HepG2 (cell line): ENCODE data around the gene TEX19. TPM values are rescaled to one million over a fixed set of nuclear protein-coding genes. Genes with fewer than 3 reads are reported as not detected.

ENCODE experiments used
- ATAC-seq: fragments of 200-7000 bp; cut with Tn5 transposase; 3 replicates; pipeline ENCODE4 v1.9.1; 2020; ENCODE audit warnings: mild to moderate bottlenecking, moderate library complexity
- BruUV-seq: library from RNA; stranded (reverse); fragments of 400-500 nt; replicated peaks from 2 replicates; lab custom pipeline; 2021; lab: Mats Ljungman, UMichigan
- CTCF ChIA-PET: fragments of 300-600 bp; formaldehyde crosslinking; extraction: SDS; loops from one replicate; lab custom pipeline; 2021; ENCODE audit warnings: low total read pairs, inconsistent platforms, low intra/inter-chr PET ratio; lab: Yijun Ruan, JAX
- POLR2A ChIA-PET: fragments of 350-600 bp; sonication (Branson Sonifier 250); formaldehyde crosslinking; loops from one replicate; lab custom pipeline; 2020; ENCODE audit warnings: antibody characterized with exemption, inconsistent platforms; lab: Yijun Ruan, JAX
- DNase-seq: peaks from one replicate; pipeline ENCODE4 v3.0.0-alpha.2; 2015; ENCODE audit warnings: low spot score
- FAIRE-seq: peaks from 3 replicates; lab custom pipeline; 2011; peaks lifted over from hg19 to GRCh38; lab: Jason Lieb, UNC
- H2AFZ ChIP-seq: one replicate; pipeline ENCODE4 v1.6.1; 2011; ENCODE audit warnings: low read length, inconsistent platforms
- H3K27ac ChIP-seq: fragments of 300-600 bp; 3 replicates; pipeline ENCODE4 v1.8.0; 2011; ENCODE audit warnings: mixed run types, mild to moderate bottlenecking, mixed read lengths, low read length, inconsistent platforms; ENCODE audit not compliant: insufficient read depth; ENCODE audit errors: extremely low read length
- H3K27me3 ChIP-seq, 2 experiments: fragments of 200-600 bp in 1 of 2; 2 replicates in 1 of 2; 3 replicates in 1 of 2; pipeline versions ENCODE4 v1.6.0 to v1.8.0; 2011; ENCODE audit warnings: low read length in 2 of 2, mild to moderate bottlenecking in 2 of 2, moderate library complexity in 2 of 2, inconsistent platforms in 1 of 2; ENCODE audit not compliant: insufficient read depth in 2 of 2, control insufficient read depth in 1 of 2
- H3K36me3 ChIP-seq, 2 experiments: fragments of 200-600 bp in 1 of 2; replicated peaks in 1 of 2; 2 replicates in 1 of 2; 3 replicates in 1 of 2; pipeline versions ENCODE4 v1.5.1 to v1.8.0; 2011; ENCODE audit warnings: low read length in 2 of 2, inconsistent platforms in 1 of 2; ENCODE audit not compliant: insufficient read depth in 2 of 2, control insufficient read depth in 1 of 2
- H3K4me1 ChIP-seq: 2 replicates; pipeline ENCODE4 v1.5.1; 2012; ENCODE audit warnings: low read length, inconsistent platforms; ENCODE audit not compliant: insufficient read depth
- H3K4me2 ChIP-seq: 2 replicates; pipeline ENCODE4 v1.6.0; 2011; ENCODE audit warnings: low read depth, low read length, inconsistent platforms
- H3K4me3 ChIP-seq, 3 experiments: fragments of 200-600 bp in 1 of 3; sonication (generic), shearing (Covaris generic) in 1 of 3; replicated peaks in 1 of 3; 2 replicates each; pipeline ENCODE4 v1.5.1; 2011 to 2016; ENCODE audit warnings: low read length in 3 of 3, inconsistent platforms in 2 of 3, low read depth in 2 of 3, mild to moderate bottlenecking in 2 of 3, control low read depth in 1 of 3, mixed read lengths in 1 of 3; ENCODE audit not compliant: insufficient read depth in 1 of 3
- H3K79me2 ChIP-seq: one replicate; pipeline ENCODE4 v1.6.1; 2011; ENCODE audit warnings: low read length, inconsistent platforms; ENCODE audit not compliant: insufficient read depth
- H3K9ac ChIP-seq: 2 replicates; pipeline ENCODE4 v1.6.0; 2011; ENCODE audit warnings: mild to moderate bottlenecking, low read depth, low read length, inconsistent platforms; ENCODE audit not compliant: insufficient read depth
- H3K9me3 ChIP-seq: 2 replicates; pipeline ENCODE4 v1.5.1; 2012; ENCODE audit warnings: mild to moderate bottlenecking, low read length
- H4K20me1 ChIP-seq: 2 replicates; pipeline ENCODE4 v1.6.0; 2011; ENCODE audit warnings: inconsistent platforms, mild to moderate bottlenecking, low read length, moderate library complexity; ENCODE audit not compliant: insufficient read depth
- CHD4 ChIP-seq: fragments of 200-600 bp; sonication (generic); IDR thresholded peaks from 2 replicates; pipeline ENCODE4 v1.7.0; 2017; ENCODE audit warnings: mild to moderate bottlenecking, low read length, borderline replicate concordance
- HDAC1 ChIP-seq: sonication (generic); formaldehyde crosslinking; IDR thresholded peaks from 2 replicates; pipeline ENCODE4 v1.5.1; 2020; ENCODE audit warnings: mild to moderate bottlenecking, missing genetic modification reagents
- KMT2A ChIP-seq: sonication (generic); formaldehyde crosslinking; IDR thresholded peaks from 2 replicates; pipeline ENCODE4 v1.4.0; 2020; ENCODE audit warnings: missing genetic modification reagents
- MYC ChIP-seq: sonication (generic); formaldehyde crosslinking; IDR thresholded peaks from 2 replicates; pipeline ENCODE4 v1.9.0; 2021; ENCODE audit warnings: missing genetic modification reagents, borderline replicate concordance
- PHF20 ChIP-seq: sonication (generic); formaldehyde crosslinking; IDR thresholded peaks from 2 replicates; pipeline ENCODE4 v1.5.0; 2020; ENCODE audit warnings: mild to moderate bottlenecking, missing genetic modification reagents
- TAF1 ChIP-seq: sonication (generic); formaldehyde crosslinking; IDR thresholded peaks from 2 replicates; pipeline ENCODE4 v1.4.0; 2020; ENCODE audit warnings: missing genetic modification reagents
- TBX2 ChIP-seq: sonication (generic); formaldehyde crosslinking; IDR thresholded peaks from 2 replicates; pipeline ENCODE4 v1.5.0; 2020; ENCODE audit warnings: missing genetic modification reagents, mild to moderate bottlenecking, borderline replicate concordance
- TEAD3 ChIP-seq: optimal IDR thresholded peaks from 2 replicates; pipeline ENCODE3; 2016; ENCODE audit warnings: borderline replicate concordance
- ZFP37 ChIP-seq: sonication (generic); formaldehyde crosslinking; IDR thresholded peaks from 2 replicates; pipeline ENCODE4 v1.4.0; 2020; ENCODE audit warnings: missing genetic modification reagents, borderline replicate concordance
- ZFYVE20 ChIP-seq: sonication (generic); formaldehyde crosslinking; IDR thresholded peaks from 2 replicates; pipeline ENCODE4 v1.8.0; 2023; ENCODE audit warnings: low read depth, mild to moderate bottlenecking, moderate library complexity, missing genetic modification reagents, borderline replicate concordance
- WGBS: methylation state at CpG from one replicate; pipeline ENCODE4 v1.1.6; 2017; ENCODE audit warnings: low lambda C conversion rate; 5-methylcytosine and 5-hydroxymethylcytosine counted together
- in situ Hi-C: cut with HindIII; loops from 2 replicates; pipeline ENCODE4 v1.10.0; 2017; ENCODE audit warnings: low pct_unique_long_range_greater_than_20kb; ENCODE audit not compliant: extremely low pct_ligation_motif_present
- intact Hi-C: fragments of 100-400 bp; cut with micrococcal nuclease; formaldehyde crosslinking; loops from one replicate; pipeline ENCODE4 v1.10.0; 2022; ENCODE audit not compliant: unreplicated experiment
- polyA plus RNA-seq, 8 experiments: library from polyadenylated mRNA; depleted of rRNA in 3 of 8; stranded (reverse) in 7 of 8; unstranded in 1 of 8; fragments of >200 nt; fragmentation: Illumina TruSeq in 4 of 8; extraction: Trizol in 4 of 8; gene quantifications; 2 replicates each; pipeline versions ENCODE4 v1.2.1 to v1.2.3, GENCODE V29; 2011 to 2016; ENCODE audit warnings: low read depth in 4 of 8, missing spikeins in 1 of 8, mixed read lengths in 1 of 8; ENCODE audit not compliant: insufficient read depth in 1 of 8
- total RNA-seq, 5 experiments: library from RNA; depleted of rRNA; stranded (reverse); fragments of >200 nt; fragmentation: Illumina TruSeq; extraction: Trizol; gene quantifications; 2 replicates each; pipeline ENCODE4 v1.2.3, GENCODE V29; 2016; ENCODE audit warnings: low read depth in 1 of 5
- TF ChIP-seq, protein P1 (sequence below): IDR thresholded peaks from 2 replicates; pipeline ENCODE4 v1.6.1; 2016; ENCODE audit warnings: low read depth, missing genetic modification reagents, missing compliant biosample characterization
- TF ChIP-seq, protein P2 (sequence below): sonication (generic); formaldehyde crosslinking; IDR thresholded peaks from 2 replicates; pipeline ENCODE4 v1.5.0; 2020; ENCODE audit warnings: mild to moderate bottlenecking, low read depth, missing genetic modification reagents, borderline replicate concordance
- TF ChIP-seq, protein P3 (sequence below): IDR thresholded peaks from 2 replicates; pipeline ENCODE4 v1.6.1; 2012; ENCODE audit warnings: low read depth, low read length, improper control_type of control experiment

The TEX19 gene
- total and polyA plus RNA-seq, 2 of the 13 experiments (the other 11 are each of a cell fraction or from before 2014, with no cell fraction given), result 1.3 to 6.0 TPM

DNA sequence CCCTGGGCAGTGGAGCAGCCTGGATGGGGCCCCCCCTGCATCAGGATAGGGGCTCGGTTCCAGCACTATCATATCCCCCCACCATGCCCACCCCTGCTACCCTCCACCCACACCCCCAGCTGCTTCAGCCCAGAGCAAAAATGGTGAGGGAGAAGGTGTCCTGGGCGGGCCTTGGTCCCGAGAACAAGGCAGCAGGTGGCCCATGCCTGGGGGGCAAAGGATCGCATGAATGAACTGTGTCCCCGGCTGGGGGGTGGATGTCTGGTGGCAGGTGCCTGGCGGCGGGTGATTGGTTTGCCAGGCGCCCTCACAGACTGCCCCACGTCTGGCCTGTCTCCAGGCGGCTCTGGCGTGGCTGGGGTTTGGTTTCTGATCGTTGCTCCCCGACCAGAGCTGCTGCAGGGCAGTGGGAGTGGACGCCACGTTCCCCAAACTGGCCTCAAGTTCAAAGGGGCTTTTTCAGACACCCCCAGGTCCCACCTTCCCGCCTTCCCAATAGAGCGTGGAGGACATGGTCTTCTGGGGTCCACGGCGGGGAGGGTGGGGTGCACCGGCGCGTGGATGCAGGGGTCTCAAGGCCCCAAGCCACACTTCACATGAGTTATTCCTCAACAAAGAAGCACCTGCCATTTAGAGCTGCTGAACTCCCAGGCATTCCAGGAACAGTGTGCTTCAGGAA lies 25.1 kb downstream of the TEX19 start (continued):
- TF ChIP-seq, protein P1, sequence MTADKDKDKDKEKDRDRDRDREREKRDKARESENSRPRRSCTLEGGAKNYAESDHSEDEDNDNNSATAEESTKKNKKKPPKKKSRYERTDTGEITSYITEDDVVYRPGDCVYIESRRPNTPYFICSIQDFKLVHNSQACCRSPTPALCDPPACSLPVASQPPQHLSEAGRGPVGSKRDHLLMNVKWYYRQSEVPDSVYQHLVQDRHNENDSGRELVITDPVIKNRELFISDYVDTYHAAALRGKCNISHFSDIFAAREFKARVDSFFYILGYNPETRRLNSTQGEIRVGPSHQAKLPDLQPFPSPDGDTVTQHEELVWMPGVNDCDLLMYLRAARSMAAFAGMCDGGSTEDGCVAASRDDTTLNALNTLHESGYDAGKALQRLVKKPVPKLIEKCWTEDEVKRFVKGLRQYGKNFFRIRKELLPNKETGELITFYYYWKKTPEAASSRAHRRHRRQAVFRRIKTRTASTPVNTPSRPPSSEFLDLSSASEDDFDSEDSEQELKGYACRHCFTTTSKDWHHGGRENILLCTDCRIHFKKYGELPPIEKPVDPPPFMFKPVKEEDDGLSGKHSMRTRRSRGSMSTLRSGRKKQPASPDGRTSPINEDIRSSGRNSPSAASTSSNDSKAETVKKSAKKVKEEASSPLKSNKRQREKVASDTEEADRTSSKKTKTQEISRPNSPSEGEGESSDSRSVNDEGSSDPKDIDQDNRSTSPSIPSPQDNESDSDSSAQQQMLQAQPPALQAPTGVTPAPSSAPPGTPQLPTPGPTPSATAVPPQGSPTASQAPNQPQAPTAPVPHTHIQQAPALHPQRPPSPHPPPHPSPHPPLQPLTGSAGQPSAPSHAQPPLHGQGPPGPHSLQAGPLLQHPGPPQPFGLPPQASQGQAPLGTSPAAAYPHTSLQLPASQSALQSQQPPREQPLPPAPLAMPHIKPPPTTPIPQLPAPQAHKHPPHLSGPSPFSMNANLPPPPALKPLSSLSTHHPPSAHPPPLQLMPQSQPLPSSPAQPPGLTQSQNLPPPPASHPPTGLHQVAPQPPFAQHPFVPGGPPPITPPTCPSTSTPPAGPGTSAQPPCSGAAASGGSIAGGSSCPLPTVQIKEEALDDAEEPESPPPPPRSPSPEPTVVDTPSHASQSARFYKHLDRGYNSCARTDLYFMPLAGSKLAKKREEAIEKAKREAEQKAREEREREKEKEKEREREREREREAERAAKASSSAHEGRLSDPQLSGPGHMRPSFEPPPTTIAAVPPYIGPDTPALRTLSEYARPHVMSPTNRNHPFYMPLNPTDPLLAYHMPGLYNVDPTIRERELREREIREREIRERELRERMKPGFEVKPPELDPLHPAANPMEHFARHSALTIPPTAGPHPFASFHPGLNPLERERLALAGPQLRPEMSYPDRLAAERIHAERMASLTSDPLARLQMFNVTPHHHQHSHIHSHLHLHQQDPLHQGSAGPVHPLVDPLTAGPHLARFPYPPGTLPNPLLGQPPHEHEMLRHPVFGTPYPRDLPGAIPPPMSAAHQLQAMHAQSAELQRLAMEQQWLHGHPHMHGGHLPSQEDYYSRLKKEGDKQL (CRISPR knock-in tag), result no peak
- TF ChIP-seq, protein P2, sequence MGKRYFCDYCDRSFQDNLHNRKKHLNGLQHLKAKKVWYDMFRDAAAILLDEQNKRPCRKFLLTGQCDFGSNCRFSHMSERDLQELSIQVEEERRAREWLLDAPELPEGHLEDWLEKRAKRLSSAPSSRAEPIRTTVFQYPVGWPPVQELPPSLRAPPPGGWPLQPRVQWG, result no peak
- TF ChIP-seq, all 625 proteins: peak for 10

DNA sequence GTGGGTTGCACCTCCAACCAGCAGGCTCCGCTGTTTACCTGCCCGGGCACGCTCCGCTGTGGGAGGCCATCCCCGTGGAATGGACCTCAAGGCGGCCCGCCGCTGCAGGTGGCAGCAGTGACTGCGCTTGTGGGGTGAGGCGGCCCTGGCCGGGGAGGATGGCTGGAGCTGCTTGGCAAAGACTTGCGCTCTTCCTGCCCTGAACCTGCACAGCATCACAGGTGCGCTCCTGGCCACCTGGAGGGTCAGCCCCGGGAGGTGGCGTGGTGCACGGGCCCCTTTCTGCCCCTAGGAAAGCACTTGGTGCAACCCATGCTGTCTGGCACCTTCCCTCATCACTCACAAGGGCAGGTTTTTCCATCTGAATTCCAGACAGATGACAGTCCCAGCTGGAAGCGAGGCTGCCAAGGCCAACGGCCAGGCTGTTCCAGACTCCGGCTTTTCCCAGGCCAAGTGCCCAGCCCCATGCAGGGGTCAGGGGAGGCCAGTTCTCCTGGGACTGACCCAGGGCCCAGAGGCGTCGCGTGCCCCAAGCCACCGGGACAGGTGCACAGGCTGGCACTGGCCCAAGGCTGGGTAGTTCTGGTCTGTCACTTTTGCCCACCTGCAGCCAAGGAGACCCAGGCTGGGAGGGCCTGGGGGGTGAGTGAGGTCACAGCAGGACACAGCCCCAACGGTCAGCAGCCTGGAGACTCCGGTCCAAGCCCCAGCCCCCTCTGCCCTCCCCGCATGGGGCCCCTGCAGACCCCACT lies 25.9 kb downstream of the TEX19 start:
- Histone ChIP-seq H3K36me3 (no peaks in the 10 kb centered on the region), H3K27me3 (peaks cover 8 to 40% of the 10 kb centered on the region in 2 experiments; a peak in 3 of 5 replicates), H4K20me1 (no peaks in the 10 kb centered on the region), H3K27ac (no peak overlapping the region), H3K79me2 (no peaks in the 10 kb centered on the region), H2AFZ (no peak overlapping the region), H3K4me2 (peak overlapping the region; percentile 58), H3K9ac (no peak overlapping the region), H3K9me3 (no peaks in the 10 kb centered on the region), H3K4me1 (peaks cover 49% of the 10 kb centered on the region), H3K4me3 (peak overlapping the region in 1 of 3 experiments; percentile 41; a peak in 1 of 6 replicates)
- ATAC-seq (peak; percentile 76), DNase-seq (peak; percentile 74), FAIRE-seq (peak; percentile 66)
- 10% methylated on average over 23 of the region's 26 CpGs for WGBS
- no TSS peak for BruUV-seq
- ChIA-PET CTCF (no interaction called here), POLR2A (interaction anchor here (0.9 to 2.3 kb wide), 9 partner anchors 9 to 38 kb away, joined by 3 to 13 read pairs (median 7); no protein-coding TSS in a partner anchor)
- intact Hi-C loops, result loop anchor here (2.0 to 5.0 kb wide), 2 partner anchors 33 to 34 kb away; partner anchors contain the start of genes HEXD and OGFOD3
- in situ Hi-C loops, result loop anchor here (5.0 kb wide), 1 partner anchor 33 kb away; no protein-coding TSS in a partner anchor
- TF ChIP-seq HDAC1 (CRISPR knock-in tag) (peak; percentile 72), ZFP37 (CRISPR knock-in tag) (0 out of 2 replicates have a peak, but pooled peaks have one; percentile 50), TAF1 (CRISPR knock-in tag) (no peak), MYC (CRISPR knock-in tag) (peak; percentile 36; the same call in 1 of the 2 replicates), ZFYVE20 (peak; percentile 27; the same call in 1 of the 2 replicates), KMT2A (CRISPR knock-in tag) (0 out of 2 replicates have a peak, but pooled peaks have one; percentile 23), PHF20 (CRISPR knock-in tag) (no peak), CHD4 (no peak), TEAD3 (peak; percentile 64), TBX2 (peak; percentile 77; the same call in 1 of the 2 replicates)
- TF ChIP-seq, protein P3, sequence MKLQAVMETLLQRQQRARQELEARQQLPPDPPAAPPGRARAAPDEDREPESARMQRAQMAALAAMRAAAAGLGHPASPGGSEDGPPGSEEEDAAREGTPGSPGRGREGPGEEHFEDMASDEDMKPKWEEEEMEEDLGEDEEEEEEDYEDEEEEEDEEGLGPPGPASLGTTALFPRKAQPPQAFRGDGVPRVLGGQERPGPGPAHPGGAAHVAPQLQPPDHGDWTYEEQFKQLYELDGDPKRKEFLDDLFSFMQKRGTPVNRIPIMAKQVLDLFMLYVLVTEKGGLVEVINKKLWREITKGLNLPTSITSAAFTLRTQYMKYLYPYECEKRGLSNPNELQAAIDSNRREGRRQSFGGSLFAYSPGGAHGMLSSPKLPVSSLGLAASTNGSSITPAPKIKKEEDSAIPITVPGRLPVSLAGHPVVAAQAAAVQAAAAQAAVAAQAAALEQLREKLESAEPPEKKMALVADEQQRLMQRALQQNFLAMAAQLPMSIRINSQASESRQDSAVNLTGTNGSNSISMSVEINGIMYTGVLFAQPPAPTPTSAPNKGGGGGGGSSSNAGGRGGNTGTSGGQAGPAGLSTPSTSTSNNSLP, result no peak
